ENCODE data around the gene OSGEP.

- TF ChIP-seq CTCF (IDR thresholded peaks at IDR 0.05) (no peak), POLR2A (IDR thresholded peaks at IDR 0.05) (no peak)
Measured at GRCh38 chr14:20422886-20423285, 31.7 kb downstream of the OSGEP start.

All from body of pancreas (tissue), 4 donors.